Transverse colon (tissue), 4 donors: ENCODE data around the gene STK11. TPM values are rescaled to one million over a fixed set of nuclear protein-coding genes. Genes with fewer than 3 reads are reported as not detected.
A peak's percentile ranks its signal among the peaks of the same experiment; 100 is the strongest.

Experiments
- DNase-seq: peaks from one replicate; pipeline ENCODE4 v3.0.0-alpha.2; 2019
- H3K27ac ChIP-seq, 4 donors: fragments of 200-600 bp; sonication (generic); 2 replicates each; pipeline ENCODE4 v1.5.1; 2016 to 2018; ENCODE audit warnings: inconsistent platforms in 4 of 4
- H3K27me3 ChIP-seq: fragments of 200-600 bp; sonication (generic); 2 replicates; pipeline ENCODE4 v1.5.1; 2017; ENCODE audit warnings: inconsistent platforms
- H3K36me3 ChIP-seq, 4 donors: fragments of 200-600 bp; sonication (generic); 2 replicates each; pipeline ENCODE4 v1.5.1; 2017 to 2019; ENCODE audit warnings: inconsistent platforms in 4 of 4
- H3K4me1 ChIP-seq, 4 donors: fragments of 200-600 bp; sonication (generic); 2 replicates each; pipeline ENCODE4 v1.5.1; 2017 to 2020; ENCODE audit warnings: inconsistent platforms in 4 of 4
- H3K4me3 ChIP-seq, 4 donors: fragments of 200-600 bp; sonication (generic); 1 replicate in 1 of 4; 2 replicates in 3 of 4; pipeline versions ENCODE4 v1.5.1 to v1.6.1; 2017 to 2019; ENCODE audit warnings: inconsistent platforms in 4 of 4
- H3K9me3 ChIP-seq, 2 donors: fragments of 200-600 bp; sonication (generic); 2 replicates each; pipeline ENCODE4 v1.5.1; 2017 to 2019; ENCODE audit warnings: inconsistent platforms in 2 of 2
- EP300 ChIP-seq: sonication (generic); formaldehyde crosslinking; IDR thresholded peaks from one replicate; pipeline ENCODE4 v1.6.1; 2017; ENCODE audit warnings: antibody characterized with exemption, low read depth
- POLR2A ChIP-seq: fragments of 450-650 bp; IDR thresholded peaks from one replicate; pipeline ENCODE4 v1.6.1; 2016; ENCODE audit warnings: antibody characterized with exemption, mild to moderate bottlenecking, moderate library complexity
- POLR2AphosphoS5 ChIP-seq, 3 donors: sonication (generic); formaldehyde crosslinking; IDR thresholded peaks; one replicate each; pipeline ENCODE4 v1.6.1; 2016; ENCODE audit warnings: antibody characterized with exemption in 3 of 3
- WGBS, 2 donors: methylation state at CpG; one replicate each; pipeline ENCODE4 v1.1.5; 2018; ENCODE audit warnings: low coverage in 1 of 2; 5-methylcytosine and 5-hydroxymethylcytosine counted together
- in situ Hi-C, 4 donors: fragments of 200-750 bp; cut with MboI; loops; one replicate each; pipeline versions ENCODE4 v1.15.0 to v1.15.1; 2017; ENCODE audit warnings: low sequenced_read_pairs in 3 of 4, low pct_ligation_motif_present in 1 of 4, low pct_unique_long_range_greater_than_20kb in 1 of 4
- intact Hi-C: fragments of 100-400 bp; cut with DNase I; formaldehyde crosslinking; loops from one replicate; pipeline ENCODE4 v1.15.1; 2023; ENCODE audit warnings: low total_unique reads
- total RNA-seq, 4 donors: library from RNA; depleted of rRNA; stranded (reverse); fragments of >200 nt; gene quantifications; one replicate each; pipeline ENCODE4 v1.1.0, GENCODE V29; 2016
- TF ChIP-seq, protein P1 (sequence below), 5 experiments: fragments of 200-600 bp in 3 of 5; fragments of 450-650 bp in 2 of 5; sonication (generic) in 3 of 5; IDR thresholded peaks; 1 replicate in 2 of 5; 2 replicates in 3 of 5; pipeline ENCODE4 v1.5.1; 2016 to 2017; ENCODE audit warnings: antibody characterized with exemption in 5 of 5, inconsistent platforms in 3 of 5, mild to moderate bottlenecking in 2 of 5, moderate library complexity in 1 of 5

The STK11 gene
- total RNA-seq, 4 donors from 2014 or later, result 93.7 to 152 (median 103) TPM

GRCh38 chr19:1214862-1215731, 9.5 kb downstream of the STK11 start:
- no peak for TF ChIP-seq EP300
- TF ChIP-seq, protein P1, sequence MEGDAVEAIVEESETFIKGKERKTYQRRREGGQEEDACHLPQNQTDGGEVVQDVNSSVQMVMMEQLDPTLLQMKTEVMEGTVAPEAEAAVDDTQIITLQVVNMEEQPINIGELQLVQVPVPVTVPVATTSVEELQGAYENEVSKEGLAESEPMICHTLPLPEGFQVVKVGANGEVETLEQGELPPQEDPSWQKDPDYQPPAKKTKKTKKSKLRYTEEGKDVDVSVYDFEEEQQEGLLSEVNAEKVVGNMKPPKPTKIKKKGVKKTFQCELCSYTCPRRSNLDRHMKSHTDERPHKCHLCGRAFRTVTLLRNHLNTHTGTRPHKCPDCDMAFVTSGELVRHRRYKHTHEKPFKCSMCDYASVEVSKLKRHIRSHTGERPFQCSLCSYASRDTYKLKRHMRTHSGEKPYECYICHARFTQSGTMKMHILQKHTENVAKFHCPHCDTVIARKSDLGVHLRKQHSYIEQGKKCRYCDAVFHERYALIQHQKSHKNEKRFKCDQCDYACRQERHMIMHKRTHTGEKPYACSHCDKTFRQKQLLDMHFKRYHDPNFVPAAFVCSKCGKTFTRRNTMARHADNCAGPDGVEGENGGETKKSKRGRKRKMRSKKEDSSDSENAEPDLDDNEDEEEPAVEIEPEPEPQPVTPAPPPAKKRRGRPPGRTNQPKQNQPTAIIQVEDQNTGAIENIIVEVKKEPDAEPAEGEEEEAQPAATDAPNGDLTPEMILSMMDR (IDR thresholded peaks at IDR 0.05), result no peak
- TF ChIP-seq POLR2AphosphoS5 (IDR thresholded peaks at IDR 0.05), result no peak
- TF ChIP-seq POLR2A, result no peak
- WGBS, 2 donors, result 70% methylated on average over 20 of the region's 26 CpGs; no CpG with 5 or more reads in 1 of the 2 donors
- no peak for DNase-seq

GRCh38 chr19:1216756-1217155, 11.2 kb downstream of the STK11 start:
- Histone ChIP-seq H3K9me3 (no peaks in the 10 kb centered on the region), H3K4me1 (peaks cover 37 to 70% (median 40%) of the 10 kb centered on the region in 4 donors), H3K36me3 (peaks cover 0 to 10% (median 0%) of the 10 kb centered on the region in 4 donors), H3K27me3 (no peaks in the 10 kb centered on the region), H3K27ac (peak overlapping the region; percentile 57 to 88 (median 78)), H3K4me3 (no peak overlapping the region)
- 78 to 100% methylated on average over 1 to 12 of the region's 12 CpGs for WGBS, 2 donors
- intact Hi-C loops (no loop called here), in situ Hi-C loops (no loop called here)
- TF ChIP-seq POLR2A, result no peak
- TF ChIP-seq, protein P1 (IDR thresholded peaks at IDR 0.05), result no peak
- no peak for TF ChIP-seq EP300
- no peak for TF ChIP-seq POLR2AphosphoS5 (IDR thresholded peaks at IDR 0.05)
- DNase-seq, result no peak

More at GRCh38 chr19:1214862-1215731, 9.5 kb downstream of the STK11 start:
- no peak overlapping the region for H3K4me3 ChIP-seq
- H3K27me3 ChIP-seq, result no peaks in the 10 kb centered on the region
- peaks cover 45 to 84% (median 48%) of the 10 kb centered on the region in 4 donors for H3K4me1 ChIP-seq
- in situ Hi-C loops, result no loop called here
- no peaks in the 10 kb centered on the region for H3K9me3 ChIP-seq
- H3K27ac ChIP-seq, result peak overlapping the region; percentile 74 to 88 (median 84)
- H3K36me3 ChIP-seq, result no peaks in the 10 kb centered on the region
- intact Hi-C loops, result no loop called here

GRCh38 chr19:1217366-1217765, 11.8 kb downstream of the STK11 start:
- Histone ChIP-seq H3K27me3 (no peaks in the 10 kb centered on the region), H3K27ac (peak overlapping the region; percentile 45 to 63 (median 58)), H3K9me3 (no peaks in the 10 kb centered on the region), H3K4me3 (no peak overlapping the region), H3K36me3 (peaks cover 0 to 10% (median 0%) of the 10 kb centered on the region in 4 donors), H3K4me1 (peaks cover 37 to 68% (median 41%) of the 10 kb centered on the region in 4 donors)
- in situ Hi-C loops, result no loop called here
- intact Hi-C loops, result no loop called here
- WGBS, 2 donors, result 79% methylated on average over 15 of the region's 15 CpGs; no CpG with 5 or more reads in 1 of the 2 donors
- TF ChIP-seq POLR2AphosphoS5 (IDR thresholded peaks at IDR 0.05), result no peak
- TF ChIP-seq EP300, result no peak
- TF ChIP-seq POLR2A, result no peak
- TF ChIP-seq, protein P1 (IDR thresholded peaks at IDR 0.05), result no peak
- DNase-seq, result no peak

DNA sequence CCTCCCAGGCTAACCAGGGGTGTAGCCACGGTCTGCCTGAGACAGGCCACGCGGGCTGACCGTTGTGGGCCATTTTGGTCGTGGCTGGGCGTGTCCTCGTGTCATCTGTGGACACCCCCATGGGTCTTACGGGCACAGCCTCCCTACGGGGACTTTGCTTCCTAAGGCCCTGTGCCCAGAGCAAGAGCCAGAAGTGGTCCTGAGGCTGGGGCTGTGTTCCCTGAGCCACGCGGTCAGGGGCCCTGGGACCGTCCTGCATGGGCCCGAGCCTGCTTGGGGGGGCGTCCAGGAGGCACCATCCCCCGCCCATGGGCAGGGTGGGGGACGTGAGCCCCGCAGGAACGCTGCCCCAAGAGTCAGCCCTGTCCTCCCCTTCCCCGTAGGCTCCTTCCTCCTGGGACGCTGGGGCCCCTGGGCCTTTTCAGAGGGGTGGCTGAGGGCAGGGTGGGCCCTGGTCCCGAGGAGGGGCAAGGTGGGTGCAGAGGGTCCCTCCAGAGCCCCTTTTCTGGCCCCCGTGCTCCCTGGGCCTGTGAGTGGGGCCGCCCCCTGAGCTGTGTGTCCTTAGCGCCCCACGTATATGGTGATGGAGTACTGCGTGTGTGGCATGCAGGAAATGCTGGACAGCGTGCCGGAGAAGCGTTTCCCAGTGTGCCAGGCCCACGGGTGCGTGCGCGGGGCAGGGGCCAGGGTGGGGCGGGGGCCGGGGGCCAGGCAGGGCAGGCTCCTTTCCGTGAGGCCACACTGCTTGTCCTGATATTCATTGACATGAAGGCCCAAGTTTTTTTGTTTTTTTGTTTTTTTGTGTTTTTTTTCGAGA, 13.4 kb downstream of the STK11 start:
- Histone ChIP-seq H3K4me1 (peaks cover 28 to 56% (median 35%) of the 10 kb centered on the region in 4 donors), H3K27me3 (no peaks in the 10 kb centered on the region), H3K36me3 (peaks cover 0 to 10% (median 0%) of the 10 kb centered on the region in 4 donors), H3K9me3 (no peaks in the 10 kb centered on the region), H3K27ac (peak overlapping the region; percentile 45 to 63 (median 58)), H3K4me3 (no peak overlapping the region)
- WGBS, 2 donors, result 82 to 100% methylated on average over 6 to 36 of the region's 37 CpGs
- in situ Hi-C loops, result no loop called here
- intact Hi-C loops, result no loop called here
- TF ChIP-seq, protein P1 (IDR thresholded peaks at IDR 0.05), result no peak
- TF ChIP-seq POLR2AphosphoS5 (IDR thresholded peaks at IDR 0.05), result no peak
- TF ChIP-seq POLR2A, result no peak
- no peak for TF ChIP-seq EP300
- no peak for DNase-seq
